HG02759 (cell line): ENCODE measurements around the gene POSTN.
"Not testable (repeated sequence)": the region's sequence is repeated elsewhere in the genome, so short reads cannot be mapped to it uniquely, and the experiment has no call there.

ENCODE experiments used
- ATAC-seq: cut with Tn5 transposase; IDR thresholded peaks from one replicate; pipeline ENCODE4 v1.9.1; 2021; ENCODE audit warnings: mild to moderate bottlenecking, moderate library complexity; ENCODE audit not compliant: unreplicated experiment

POSTN gene

DNA sequence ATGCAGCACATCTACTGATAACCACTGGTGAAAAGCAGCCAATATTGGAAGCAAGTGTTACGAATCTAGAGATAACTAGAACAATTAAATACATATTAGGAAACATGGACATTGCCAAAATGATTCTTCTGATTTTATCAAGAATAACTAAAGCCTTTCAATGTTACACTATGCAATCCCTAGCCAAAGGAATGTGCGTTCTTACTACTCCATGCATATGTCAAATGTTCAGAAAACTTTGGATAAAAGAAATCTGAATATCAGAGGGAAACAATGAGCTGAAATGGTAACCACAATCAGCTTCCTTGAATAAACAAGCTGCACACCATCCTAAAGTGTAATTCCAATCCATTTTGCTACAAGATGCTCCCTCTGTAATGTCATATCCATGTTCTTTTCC lies 951 bp upstream of the POSTN start:
- ATAC-seq, result no peak

DNA sequence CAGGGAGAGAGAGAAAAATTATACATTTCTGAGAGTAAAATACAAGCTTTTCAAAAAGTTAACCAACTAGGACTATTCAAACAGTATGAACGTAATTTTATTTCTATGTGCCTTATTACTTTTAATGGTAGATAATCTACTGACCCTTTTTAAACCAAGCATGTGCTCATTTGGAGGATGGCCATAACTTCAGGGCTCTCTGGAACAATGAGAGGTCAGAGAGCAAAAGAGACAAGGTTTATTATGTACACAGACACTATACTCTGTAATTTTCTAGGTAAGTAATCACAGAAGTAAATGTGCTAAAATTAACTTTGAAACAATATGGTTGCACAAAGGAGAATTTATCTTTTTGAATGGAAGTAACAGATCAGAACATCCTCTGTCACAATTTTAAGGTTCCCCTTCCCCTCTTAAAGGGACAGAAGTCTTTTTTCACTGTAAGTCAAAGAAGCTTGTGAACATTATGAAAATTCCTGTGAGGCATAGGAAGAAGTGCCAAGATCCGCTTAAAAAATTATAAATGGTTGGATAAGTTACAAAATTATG lies 1.0 kb downstream of the POSTN start:
- ATAC-seq, result no peak

DNA sequence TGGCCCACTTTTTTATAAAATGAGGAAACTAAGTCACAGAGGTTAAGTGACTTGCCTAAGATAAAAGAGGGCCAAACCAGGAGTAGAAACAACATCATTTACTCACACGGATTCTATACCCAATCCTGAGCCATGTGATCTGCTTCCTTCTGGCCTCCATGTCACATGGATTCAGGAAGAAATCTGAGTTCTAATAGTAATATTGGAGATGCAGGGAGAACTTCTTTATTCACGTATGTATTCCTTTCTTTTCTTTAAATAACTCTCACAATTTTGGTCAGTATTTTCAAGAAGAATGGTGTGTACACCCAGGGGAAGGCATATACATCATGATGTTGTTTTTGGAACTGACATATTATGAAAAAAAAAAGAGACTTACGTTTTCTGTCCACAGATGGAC lies 1.8 kb downstream of the POSTN start:
- ATAC-seq, result no peak

DNA sequence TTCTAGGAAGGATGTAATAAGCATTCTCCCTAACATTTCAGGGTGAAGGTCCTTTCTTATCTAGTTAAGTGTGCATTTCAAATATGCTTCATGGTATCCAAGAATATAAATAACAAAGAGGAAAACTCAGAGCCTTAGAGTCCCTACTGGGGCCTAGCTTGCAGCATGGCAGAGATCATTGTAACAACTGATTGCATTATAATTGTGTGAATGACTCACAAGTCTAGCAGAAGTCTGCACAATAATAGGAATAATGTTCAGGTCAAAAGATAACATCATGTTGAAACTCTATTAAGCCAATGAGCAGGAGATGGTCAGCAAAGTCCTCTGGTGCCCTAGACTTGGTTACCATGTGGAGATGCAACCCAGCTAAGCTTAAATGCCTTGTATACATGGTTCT lies 3.4 kb downstream of the POSTN start:
- no peak for ATAC-seq

DNA sequence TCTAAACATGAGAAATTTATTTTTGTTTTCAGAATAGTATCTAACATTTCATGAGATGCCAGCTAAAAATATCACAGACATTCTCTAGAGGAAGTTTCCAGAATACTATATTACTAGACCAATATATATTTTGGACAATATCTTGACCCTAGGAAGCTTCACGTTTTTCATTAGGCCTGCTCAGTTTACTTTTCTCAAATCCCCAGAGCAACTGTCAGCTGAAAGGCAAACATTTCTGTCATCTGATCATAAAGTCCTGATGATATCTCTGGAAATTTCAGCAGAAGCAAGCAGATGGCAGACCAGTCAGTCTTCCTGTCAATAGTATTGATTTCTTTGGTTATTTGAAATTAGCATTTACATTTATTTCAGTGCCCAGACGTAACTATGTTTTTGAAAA lies 4.0 kb downstream of the POSTN start:
- ATAC-seq, result no peak

DNA sequence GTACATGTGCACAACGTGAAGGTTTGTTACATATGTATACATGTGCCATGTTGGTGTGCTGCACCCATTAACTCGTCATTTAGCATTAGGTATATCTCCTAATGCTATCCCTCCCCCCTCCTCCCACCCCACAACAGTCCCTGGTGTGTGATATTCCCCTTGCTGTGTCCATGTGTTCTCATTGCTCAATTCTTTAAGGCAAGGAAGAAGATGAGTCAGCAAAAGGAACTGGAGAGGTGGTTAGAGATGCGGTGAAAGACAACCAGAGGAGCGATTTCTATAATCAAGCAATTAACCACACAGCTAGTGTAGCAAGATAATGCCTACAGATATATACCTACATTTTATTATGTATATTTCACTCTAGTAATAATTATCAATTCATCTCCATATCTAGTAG lies 9.2 kb downstream of the POSTN start:
- ATAC-seq, result not testable (repeated sequence)

DNA sequence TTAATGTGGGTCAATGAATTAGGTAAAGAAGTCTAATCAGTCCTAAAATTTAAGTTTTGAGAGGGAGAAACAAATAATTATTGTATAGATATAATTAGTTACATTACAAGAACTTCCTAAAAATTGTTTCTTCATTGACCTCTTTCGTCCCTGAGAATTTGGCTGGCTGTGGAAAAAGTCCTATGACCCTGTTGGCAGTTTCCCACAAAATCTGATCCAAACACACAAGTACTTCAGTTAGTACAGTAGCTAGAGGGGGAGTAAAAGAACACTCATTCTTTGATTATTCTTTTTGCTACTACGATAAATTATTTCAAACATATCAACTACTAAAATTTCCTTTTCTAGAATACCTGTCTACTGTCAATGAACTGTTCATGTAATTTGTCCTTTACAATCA lies 11.3 kb downstream of the POSTN start:
- no peak for ATAC-seq

DNA sequence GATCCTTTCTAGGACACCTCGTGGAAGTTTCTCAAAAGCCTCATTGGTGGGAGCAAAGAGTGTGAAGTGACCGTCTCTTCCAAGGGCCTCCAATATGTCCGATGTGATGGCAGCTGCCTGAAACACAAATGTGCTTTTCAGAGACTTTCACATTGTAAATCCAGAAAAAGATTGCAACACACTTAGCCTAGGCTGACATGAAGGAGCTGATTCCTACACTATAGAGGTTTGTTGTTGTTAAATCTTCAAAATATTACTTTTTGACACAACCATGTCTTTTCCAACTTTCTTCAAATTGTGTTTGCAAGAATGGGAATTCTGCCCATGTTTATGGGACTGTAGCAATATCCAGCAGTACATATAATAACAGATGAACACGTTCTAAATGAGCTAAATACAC lies 12.4 kb downstream of the POSTN start:
- ATAC-seq, result no peak

DNA sequence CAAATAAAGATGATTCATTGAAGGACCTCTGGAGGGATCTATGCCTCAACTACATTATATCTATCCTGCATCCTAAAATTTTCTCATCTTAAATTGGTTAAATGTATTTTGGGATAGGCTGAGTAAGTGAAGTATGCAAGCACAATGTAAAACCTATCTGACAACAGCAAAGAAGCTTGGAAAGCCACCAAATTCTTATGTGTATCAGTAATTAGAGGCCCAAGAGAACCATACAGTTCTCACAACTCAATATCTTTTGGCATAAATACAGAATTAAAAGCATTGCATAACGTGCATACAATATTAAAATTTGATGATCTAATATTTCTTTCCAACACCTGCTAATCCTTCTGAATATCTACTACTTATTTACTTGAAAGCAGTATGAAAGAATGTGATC lies 13.0 kb downstream of the POSTN start:
- ATAC-seq, result no peak

DNA sequence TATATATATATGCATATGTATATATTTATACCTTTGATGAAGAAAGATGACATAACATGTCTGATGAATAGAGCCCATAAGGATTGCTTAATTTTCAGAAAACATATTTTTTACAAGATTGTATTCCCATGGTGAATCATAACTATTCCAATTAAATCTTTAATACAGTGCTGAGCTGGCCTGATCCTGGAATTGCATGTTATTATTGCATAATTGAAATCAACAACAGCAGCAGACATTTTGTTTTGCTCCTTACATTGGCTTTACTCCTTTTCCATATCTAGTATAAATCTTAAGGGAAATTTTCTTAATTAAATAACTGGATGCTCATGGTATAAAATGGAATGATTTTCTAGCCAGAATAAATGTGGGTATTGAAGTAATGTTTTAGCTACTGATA lies 22.0 kb downstream of the POSTN start:
- ATAC-seq, result no peak

DNA sequence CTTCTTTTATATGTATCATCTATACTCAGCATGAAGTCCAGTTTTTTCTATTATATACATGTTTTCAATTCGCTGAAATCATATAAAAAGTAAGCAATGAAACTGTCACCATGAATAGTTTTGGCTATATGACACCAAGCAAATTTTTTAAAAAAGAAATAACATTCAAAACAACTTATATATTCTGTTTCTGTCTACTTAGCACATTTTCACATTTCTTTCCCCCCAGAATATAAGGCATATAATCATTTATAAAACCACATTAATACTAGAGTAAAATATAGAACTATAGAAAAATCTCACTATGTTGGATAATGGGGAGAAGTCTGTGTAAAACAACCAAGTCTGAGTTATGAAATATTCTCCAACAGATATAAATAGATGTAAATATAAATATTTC lies 33.1 kb downstream of the POSTN start:
- no peak for ATAC-seq

DNA sequence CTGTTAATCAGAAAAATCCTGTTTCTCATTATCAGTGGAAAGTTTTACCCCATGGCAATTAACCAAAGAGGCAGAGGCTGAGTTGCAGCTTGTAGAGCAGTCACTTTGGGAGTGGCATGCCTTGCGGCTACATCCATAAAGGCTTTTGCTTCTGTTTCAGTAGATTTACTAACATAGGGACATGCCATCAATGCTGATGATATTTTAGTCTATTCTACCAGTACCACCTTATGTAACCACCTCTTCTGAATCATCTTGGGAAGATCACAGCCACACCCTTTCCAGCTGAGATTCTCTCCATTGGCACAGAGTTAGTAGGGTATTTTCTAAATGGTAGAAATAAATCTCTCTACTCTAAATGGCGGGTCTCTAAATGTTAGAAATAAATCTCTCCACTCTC lies 37.5 kb downstream of the POSTN start:
- ATAC-seq, result no peak

DNA sequence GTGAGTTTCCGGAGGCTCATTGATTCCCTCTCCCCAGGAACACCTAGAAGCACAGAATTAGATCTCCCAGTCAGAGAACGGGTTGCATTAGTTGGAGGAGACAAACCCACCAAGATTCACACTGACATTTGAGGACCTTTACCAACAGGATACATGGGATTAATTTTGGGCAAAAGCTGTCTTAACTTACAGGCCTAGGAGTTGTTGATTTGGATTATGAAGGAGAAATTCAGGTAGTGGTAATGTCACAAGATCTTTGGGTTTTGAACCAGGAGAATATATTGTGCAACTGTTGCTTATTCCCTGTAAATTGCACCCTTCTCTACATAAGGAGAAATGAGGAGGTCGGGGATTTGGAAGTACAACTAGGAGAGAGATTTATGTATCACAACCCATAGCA lies 38.0 kb downstream of the POSTN start:
- no peak for ATAC-seq

DNA sequence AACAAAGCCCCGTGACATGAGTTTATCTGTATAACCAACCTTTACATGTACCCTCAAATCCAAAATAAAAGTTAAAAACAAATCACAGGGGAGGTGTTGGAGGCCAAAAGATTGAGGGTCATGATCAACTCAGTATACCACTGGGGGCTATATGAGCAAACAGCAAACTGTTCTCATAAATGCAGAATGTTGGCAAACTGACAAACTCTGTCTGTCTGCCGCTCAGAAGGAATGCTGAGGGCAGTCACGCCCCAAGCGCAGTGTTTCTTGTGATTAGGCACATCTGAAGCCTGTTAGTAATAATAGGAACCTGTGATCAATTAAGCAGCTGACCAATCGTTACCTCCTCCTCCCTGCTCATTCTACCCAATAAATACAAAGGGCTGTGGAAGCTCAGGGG lies 39.8 kb downstream of the POSTN start:
- ATAC-seq, result not testable (repeated sequence)

DNA sequence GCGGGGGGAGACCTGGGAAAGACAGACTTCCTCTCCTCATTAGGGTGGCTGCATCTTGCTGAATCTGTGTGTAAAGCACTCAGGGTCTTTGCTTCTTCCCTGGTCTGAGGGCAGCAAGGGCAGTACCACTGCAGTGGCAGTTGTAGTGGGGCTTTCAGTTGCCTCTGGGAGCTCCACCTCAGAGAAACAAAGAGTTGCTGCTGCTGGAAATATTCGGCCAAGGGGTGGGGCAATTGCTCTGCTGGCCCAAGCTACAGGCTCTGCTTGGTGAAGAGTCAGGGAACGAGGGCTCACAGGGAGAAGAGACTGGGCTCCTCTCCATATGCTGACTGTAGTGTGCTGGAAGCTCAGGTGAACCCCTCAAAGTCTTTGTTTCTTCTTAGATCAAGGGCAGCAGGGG lies 52.5 kb downstream of the POSTN start:
- ATAC-seq, result no peak

DNA sequence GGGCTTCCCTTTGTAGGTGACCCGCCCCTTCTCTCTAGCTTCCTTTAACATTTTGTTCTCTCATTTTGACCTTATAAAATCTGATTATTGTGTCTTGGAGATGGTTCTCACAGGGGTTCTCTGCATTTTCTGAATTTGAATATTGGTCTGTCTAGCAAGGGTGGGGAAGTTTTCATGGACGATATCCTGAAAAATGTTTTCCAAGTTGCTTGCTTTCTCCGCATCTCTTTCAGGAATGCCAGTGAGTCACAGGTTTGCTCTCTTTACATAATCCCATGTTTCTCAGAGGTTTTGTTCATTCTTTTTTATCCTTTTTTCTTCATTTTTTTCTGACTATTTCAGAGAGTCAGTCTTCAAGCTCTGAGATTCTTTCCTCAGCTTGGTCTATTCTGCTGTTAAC lies 53.6 kb downstream of the POSTN start:
- ATAC-seq, result no peak

DNA sequence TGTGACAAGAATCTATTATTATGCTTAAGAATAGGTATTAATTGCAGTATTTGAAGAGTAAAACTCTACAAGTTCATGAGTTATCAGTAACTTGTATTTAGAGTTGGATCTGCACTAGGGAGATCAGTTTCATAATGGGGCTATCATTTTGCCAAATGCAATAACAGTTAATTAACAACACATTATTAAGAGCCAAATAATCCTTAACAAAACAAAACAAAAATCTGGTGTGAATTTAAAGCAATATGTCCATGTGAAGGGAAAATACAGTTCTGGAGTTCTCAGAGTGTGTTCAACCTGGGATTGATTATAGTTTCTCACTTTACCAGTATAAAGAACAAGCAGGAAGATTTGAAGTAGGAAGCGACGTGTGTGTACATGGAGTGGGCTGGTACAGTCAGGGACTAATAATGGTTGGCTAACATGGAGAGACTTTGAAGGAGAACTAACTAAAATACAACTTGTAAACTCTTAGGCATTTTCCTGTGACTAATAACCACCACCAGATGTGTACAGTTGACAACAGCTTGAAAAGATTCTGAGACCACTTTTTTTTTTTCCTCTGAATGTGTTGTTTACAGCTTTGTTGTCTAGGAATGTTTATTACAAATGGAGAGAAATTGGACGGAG lies 58.5 kb downstream of the POSTN start:
- no peak for ATAC-seq

DNA sequence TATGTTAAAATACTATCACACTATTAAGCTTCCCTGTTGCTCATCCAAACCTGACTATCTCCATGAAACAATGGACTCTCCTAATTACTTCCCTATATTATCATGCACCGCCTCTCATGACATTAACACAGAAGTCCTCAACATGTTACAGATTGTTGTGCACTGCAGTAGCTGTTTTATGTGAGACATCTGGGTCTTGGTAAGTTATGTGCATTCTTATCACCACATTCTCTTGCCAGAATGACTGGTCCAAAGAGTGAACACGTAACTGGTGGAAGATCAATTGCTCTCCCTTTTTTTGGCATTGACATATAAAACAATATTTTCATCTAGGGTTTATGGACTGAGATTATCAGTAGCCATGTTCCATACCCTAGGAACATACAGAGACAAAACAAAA lies 59.4 kb downstream of the POSTN start:
- ATAC-seq, result no peak

DNA sequence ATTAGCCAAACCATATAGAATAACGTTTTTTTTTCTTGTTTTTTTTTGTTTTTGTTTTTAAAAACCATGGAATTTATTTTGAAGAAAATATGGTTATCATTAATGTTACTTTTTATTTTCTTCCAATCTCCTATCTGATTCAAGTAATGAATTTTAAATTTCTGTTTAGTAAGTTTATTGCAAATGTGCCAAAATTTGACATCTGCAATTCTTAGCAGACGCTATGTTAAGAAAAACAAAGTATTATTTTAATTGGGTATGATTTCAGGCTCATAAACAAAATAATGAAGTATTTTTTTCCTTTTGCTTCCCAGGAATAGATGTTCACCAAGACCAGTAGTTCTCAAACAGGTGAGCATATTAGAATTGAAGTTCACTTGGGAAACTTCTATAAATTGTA lies 63.1 kb downstream of the POSTN start:
- ATAC-seq, result no peak

DNA sequence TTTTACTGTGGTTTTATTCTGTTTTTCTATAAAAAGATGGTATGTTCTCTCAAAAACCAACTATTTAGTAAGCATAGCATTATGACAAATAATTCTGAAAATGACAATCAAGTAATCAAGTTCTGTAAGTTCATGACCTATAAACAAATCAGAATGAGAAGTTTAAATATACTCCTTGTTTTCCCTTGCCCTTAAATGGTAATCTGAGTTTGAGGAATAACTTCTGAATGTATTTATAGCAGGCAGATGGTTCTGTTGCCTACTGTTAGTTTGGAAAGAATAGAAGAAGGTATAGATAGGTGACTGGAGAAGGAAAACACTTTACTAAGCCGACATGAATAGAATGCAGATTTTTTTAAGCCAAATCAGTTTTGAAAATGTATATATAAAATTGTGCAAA lies 63.9 kb downstream of the POSTN start:
- ATAC-seq, result no peak

DNA sequence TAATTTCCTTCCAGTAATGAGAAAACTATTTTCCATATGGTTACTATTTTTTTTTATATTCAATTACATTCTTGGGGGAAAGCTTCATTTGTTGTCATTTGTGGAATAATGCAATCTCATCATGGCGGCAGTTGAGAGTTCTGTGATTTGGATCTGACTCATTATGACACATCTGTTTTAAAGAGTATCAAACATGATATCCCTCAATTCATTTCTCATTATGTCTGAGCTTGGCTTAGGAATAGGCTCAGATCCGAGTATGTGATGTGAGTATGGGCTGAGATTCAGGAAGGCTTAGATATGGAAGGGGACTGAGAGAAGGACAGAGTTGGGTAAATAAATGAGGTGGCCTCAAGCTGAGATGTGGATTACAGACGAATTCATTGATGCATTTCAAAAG lies 64.4 kb downstream of the POSTN start:
- no peak for ATAC-seq

DNA sequence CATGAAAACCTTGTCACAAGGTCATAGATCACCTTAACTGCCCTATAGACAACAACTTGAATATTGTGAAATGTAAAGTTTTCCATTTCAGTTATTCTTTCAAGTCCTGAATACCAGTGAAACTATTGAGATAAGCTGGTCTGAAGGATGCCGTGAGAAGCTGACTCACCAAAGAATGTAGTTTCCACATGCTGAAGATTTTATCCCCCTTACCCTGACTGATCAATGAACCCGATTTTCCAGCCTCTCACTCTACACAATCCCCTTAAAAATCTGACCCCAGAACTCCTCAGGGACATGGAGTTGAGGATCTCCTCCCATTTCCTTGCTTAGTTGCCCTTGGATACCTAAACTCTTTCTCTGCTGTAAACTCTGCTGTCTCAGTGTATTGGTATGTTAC lies 67.5 kb downstream of the POSTN start:
- ATAC-seq, result no peak

DNA sequence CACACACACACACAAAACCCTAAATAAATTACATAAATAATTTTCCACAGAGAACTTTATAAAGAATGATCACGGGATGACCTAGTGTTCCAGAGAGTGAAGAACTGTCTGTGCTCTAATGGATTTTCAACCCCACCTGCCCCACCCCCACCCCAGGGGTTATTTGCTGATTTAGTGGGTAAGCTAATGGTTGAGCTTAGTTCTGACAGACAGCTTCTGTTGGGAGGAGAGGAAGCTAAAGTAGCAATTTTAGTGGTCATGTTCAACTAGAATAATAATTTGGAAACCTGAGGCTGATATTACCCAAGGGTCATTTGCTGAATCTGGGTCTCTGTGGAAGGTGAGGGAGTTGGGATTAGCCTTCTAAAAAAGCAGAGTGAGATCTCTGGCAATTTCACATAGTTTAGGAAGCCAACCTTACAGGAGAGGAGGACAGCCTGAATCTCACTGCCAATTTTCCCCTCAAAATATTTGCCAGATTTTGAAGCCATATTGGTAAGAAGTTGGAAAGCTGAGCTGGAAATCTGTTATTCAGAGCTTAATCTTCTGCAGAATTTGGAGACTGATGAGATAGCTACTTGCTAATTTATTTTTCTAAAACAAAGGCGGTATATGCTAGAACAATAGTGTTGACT lies 68.7 kb downstream of the POSTN start:
- no peak for ATAC-seq
